Osteoblast (primary cell): Measurements from ENCODE around the gene ATP2B3. TPM values are rescaled to one million over a fixed set of nuclear protein-coding genes. Genes with fewer than 3 reads are reported as not detected.

ENCODE experiments used
- DNase-seq: peaks from one replicate; pipeline ENCODE4 v3.0.0; 2011; ENCODE audit warnings: low spot score, mixed read lengths; ENCODE audit not compliant: insufficient read length; ENCODE audit errors: missing footprints
- H2AFZ ChIP-seq: 2 replicates; pipeline ENCODE4 v1.6.0; 2011; ENCODE audit warnings: mild to moderate bottlenecking, low read length
- H3K27ac ChIP-seq: 2 replicates; pipeline ENCODE4 v1.5.1; 2011; ENCODE audit warnings: mild to moderate bottlenecking, low read depth, low read length, moderate library complexity
- H3K27me3 ChIP-seq: 2 replicates; pipeline ENCODE4 v1.6.0; 2012; ENCODE audit warnings: mild to moderate bottlenecking, control low read depth, inconsistent platforms, low read length, moderate library complexity; ENCODE audit not compliant: insufficient read depth
- H3K36me3 ChIP-seq: 2 replicates; pipeline ENCODE4 v1.5.1; 2011; ENCODE audit warnings: mild to moderate bottlenecking, low read length, control low read depth, moderate library complexity; ENCODE audit not compliant: insufficient read depth
- H3K4me1 ChIP-seq: 2 replicates; pipeline ENCODE4 v1.5.1; 2011; ENCODE audit warnings: mild to moderate bottlenecking, low read length, control low read depth, moderate library complexity; ENCODE audit not compliant: insufficient read depth
- H3K4me2 ChIP-seq: 2 replicates; pipeline ENCODE4 v1.6.0; 2011; ENCODE audit warnings: mild to moderate bottlenecking, low read length; ENCODE audit not compliant: insufficient read depth
- H3K4me3 ChIP-seq: fragments of 200-600 bp; sonication (generic); 3 replicates; pipeline ENCODE4 v1.5.1; 2012; ENCODE audit warnings: mild to moderate bottlenecking, low read length, inconsistent platforms; ENCODE audit not compliant: insufficient read depth
- H3K79me2 ChIP-seq: 2 replicates; pipeline ENCODE4 v1.6.0; 2012; ENCODE audit warnings: mild to moderate bottlenecking, low read length, control low read depth, inconsistent platforms; ENCODE audit not compliant: insufficient read depth
- H3K9me3 ChIP-seq: 2 replicates; pipeline ENCODE4 v1.5.1; 2011; ENCODE audit warnings: low read depth, low read length, control low read depth
- H4K20me1 ChIP-seq: 2 replicates; pipeline ENCODE4 v1.6.0; 2012; ENCODE audit warnings: mild to moderate bottlenecking, low read length, control low read depth; ENCODE audit not compliant: insufficient read depth
- CTCF ChIP-seq: IDR thresholded peaks from 2 replicates; pipeline ENCODE4 v1.5.1; 2011; ENCODE audit warnings: mild to moderate bottlenecking, low read depth, low read length, moderate library complexity; ENCODE audit errors: extremely low read depth
- total RNA-seq: library from RNA; depleted of rRNA; stranded (reverse); fragments of >200 nt; gene quantifications from 2 replicates; pipeline ENCODE4 v1.2.3, GENCODE V29; 2012

Gene ATP2B3
- total RNA-seq, 1 donor: not detected

GRCh38 chrX:153488231-153488914 lies 29.1 kb upstream of the ATP2B3 start:
- Histone ChIP-seq H3K4me2 (peak overlapping the region; percentile 40), H4K20me1 (no peaks in the 10 kb centered on the region), H3K27ac (peak overlapping the region; percentile 53), H3K9me3 (no peaks in the 10 kb centered on the region), H2AFZ (no peak overlapping the region), H3K79me2 (no peaks in the 10 kb centered on the region), H3K4me1 (peaks cover 16% of the 10 kb centered on the region), H3K36me3 (no peaks in the 10 kb centered on the region), H3K27me3 (no peaks in the 10 kb centered on the region), H3K4me3 (no peak overlapping the region)
- no peak for TF ChIP-seq CTCF
- DNase-seq: peak; percentile 98

- no peaks in the 10 kb centered on the region for H3K9me3 ChIP-seq
- no peak for DNase-seq
Measured at GRCh38 chrX:153490217-153490930, 27.1 kb upstream of the ATP2B3 start.

GRCh38 chrX:153491351-153491914 lies 26.0 kb upstream of the ATP2B3 start:
- Histone ChIP-seq H2AFZ (no peak overlapping the region), H4K20me1 (peaks cover 5% of the 10 kb centered on the region), H3K4me3 (no peak overlapping the region), H3K4me2 (no peak overlapping the region), H3K9me3 (no peaks in the 10 kb centered on the region), H3K4me1 (peaks cover 16% of the 10 kb centered on the region), H3K36me3 (no peaks in the 10 kb centered on the region), H3K27me3 (no peaks in the 10 kb centered on the region), H3K79me2 (peaks cover 16% of the 10 kb centered on the region), H3K27ac (no peak overlapping the region)
- no peak for TF ChIP-seq CTCF
- no peak for DNase-seq

More at GRCh38 chrX:153490217-153490930, 27.1 kb upstream of the ATP2B3 start:
- Histone ChIP-seq H3K36me3 (no peaks in the 10 kb centered on the region), H3K27ac (no peak overlapping the region), H3K4me1 (peaks cover 16% of the 10 kb centered on the region), H3K27me3 (no peaks in the 10 kb centered on the region), H2AFZ (no peak overlapping the region), H3K4me2 (no peak overlapping the region), H3K79me2 (peaks cover 6% of the 10 kb centered on the region), H3K4me3 (no peak overlapping the region), H4K20me1 (no peaks in the 10 kb centered on the region)
- TF ChIP-seq CTCF: no peak

GRCh38 chrX:153491918-153492317 lies 25.5 kb upstream of the ATP2B3 start:
- no peak overlapping the region for H3K27ac ChIP-seq
- H3K79me2 ChIP-seq: peaks cover 19% of the 10 kb centered on the region
- H3K4me3 ChIP-seq: no peak overlapping the region
- H3K4me1 ChIP-seq: peaks cover 16% of the 10 kb centered on the region
- no peak for DNase-seq
- H3K9me3 ChIP-seq: no peaks in the 10 kb centered on the region
- peaks cover 7% of the 10 kb centered on the region for H4K20me1 ChIP-seq
- TF ChIP-seq CTCF: no peak
- no peak overlapping the region for H2AFZ ChIP-seq
- no peak overlapping the region for H3K4me2 ChIP-seq
- H3K27me3 ChIP-seq: no peaks in the 10 kb centered on the region
- no peaks in the 10 kb centered on the region for H3K36me3 ChIP-seq
